RPMI8226 (cell line): ENCODE measurements around the gene METTL24.
"Not testable (repeated sequence)": the region's sequence is repeated elsewhere in the genome, so short reads cannot be mapped to it uniquely, and the experiment has no call there.

Source experiments
- DNase-seq: peaks from one replicate; pipeline ENCODE4 v3.0.0-alpha.2; 2015

Gene METTL24

DNA sequence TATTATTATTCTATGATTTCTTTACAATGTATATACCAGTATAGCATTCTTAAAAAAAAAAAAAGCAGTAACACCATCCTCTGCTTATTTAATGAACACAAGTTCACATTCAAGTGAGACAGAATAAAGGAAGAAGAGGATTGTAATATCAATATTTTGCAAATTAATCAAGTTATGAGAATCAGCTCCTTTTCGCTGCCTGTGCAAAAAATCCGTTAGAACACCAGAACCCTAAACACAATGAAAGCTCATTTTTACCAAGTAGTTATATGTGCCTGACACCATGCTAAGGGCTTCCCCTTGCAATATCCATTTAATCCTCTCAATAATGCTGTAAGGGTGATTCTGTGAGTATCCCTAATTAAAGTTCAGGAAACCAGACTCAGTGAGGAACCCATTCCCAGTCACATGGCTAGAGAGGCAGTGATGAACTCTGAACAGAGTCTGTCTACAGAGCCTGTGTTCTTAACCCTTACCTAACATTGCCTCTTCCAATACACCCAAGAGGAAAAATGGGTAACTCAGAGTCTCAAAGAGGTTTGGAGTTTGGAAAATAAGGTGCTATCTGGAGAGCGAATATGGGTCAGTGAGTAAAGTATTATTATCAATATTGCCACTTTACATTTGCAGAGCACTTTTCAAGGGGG is 111.1 kb downstream of the METTL24 start:
- DNase-seq = no peak

- no peak for DNase-seq
Observed at GRCh38 chr6:110246378-110246777, 111.8 kb downstream of the METTL24 start.

GRCh38 chr6:110244621-110245020 is 113.5 kb downstream of the METTL24 start:
- not testable (repeated sequence) for DNase-seq

- no peak for DNase-seq
Observed at GRCh38 chr6:110239526-110240274, 118.4 kb downstream of the METTL24 start.

DNA sequence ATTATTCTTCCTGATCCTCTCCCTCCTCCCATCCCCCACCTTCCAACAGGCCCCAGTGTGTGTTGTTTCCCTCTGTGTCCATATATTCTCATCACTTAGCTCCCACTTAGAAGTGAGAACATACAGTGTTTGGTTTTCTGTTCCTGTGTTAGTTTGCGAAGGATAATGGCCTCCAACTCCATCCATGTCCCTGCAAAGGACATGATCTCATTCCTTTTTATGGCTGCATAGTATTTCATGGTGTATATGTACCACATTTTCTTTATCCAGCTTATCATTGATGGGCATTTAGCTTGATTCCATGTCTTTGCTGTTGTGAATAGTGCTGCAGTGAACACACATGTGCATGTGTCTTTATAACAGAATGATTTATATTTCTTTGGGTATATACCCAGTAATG is 122.1 kb downstream of the METTL24 start:
- not testable (repeated sequence) for DNase-seq

DNA sequence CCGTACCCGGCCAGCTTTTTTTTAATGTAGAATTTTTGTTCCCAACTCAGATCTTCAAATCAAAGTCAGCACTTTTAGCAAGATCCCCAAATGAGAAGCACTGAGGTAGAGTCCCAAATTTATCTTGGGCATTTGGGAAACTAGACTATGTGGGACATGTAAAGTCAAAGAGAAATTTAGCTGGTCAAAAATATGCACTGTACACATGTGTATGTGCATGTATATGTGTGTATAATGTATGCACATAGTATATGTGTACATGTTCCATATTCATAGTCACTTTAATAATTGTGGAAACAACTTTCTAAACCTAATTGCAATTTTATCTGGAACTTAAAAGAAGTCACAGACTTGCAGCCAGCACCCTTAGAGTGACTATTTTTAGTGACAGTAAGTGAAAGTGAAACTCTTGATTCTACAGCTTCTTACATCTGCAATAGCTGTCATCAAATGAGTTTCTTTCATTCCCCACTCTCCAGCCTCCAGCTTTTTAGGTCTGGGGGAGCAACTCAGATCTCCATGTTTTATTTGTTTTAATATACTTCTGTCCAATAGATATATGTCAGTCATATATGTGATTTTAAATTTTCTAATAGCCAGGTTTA is 124.3 kb downstream of the METTL24 start:
- peak; percentile 26 for DNase-seq

DNA sequence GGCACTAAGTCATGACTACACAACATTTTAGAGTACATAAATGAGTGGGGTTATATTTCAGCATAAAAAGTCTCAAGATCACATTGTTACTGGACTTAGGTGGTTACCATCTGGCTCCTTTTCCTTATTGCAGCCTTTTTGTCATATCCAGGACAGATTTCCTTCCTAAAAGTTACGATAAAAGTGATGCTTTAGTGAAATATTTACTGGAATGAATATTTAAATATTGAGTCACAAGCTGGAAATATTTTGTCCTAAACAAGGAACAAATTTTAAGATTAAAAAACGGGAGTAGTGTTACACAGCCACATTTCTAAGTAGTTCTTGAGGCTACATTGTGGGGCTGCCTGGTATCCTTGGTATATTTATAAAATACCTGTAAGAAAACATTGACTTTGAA is 125.7 kb downstream of the METTL24 start:
- no peak for DNase-seq

DNA sequence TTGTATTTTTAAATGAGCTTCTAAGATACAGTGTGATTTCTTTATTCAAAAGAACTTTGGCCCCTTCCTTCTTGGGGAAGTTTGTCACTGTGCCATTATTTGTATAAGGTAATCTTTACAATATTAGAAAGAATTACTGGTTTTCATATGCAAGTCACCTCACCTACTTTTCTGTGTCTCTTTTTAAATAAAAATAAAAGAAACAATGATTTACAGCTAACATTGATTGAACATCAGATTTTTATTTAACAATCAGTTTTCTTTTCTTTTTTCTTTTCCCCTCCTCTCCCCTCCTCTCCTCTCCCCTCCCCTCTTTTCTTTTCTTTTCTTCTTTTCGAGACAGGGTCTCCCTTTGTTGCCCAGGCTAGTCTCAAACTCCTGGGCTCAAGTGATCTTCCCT is 131.9 kb downstream of the METTL24 start:
- no peak for DNase-seq

GRCh38 chr6:110221738-110222137 is 136.4 kb downstream of the METTL24 start:
- DNase-seq = no peak

DNA sequence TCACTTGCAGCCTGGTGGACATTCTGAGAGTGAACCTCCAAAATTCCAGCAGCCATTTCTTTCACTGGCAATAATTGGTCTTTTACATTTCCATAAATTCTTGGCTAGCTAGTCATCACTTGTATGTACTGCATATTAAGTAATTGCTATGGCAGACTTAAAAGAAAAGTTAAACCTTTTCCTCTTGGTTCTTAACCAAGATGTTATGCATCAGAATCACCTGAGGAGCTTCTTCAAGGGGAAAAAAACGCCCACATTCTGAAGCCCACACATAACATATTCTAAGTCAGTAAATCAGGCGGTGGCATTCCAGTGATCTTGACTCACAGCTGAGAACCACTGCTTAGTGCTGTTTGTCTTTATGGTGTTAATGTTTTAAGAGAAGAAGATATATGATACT is 140.9 kb downstream of the METTL24 start:
- DNase-seq = no peak

DNA sequence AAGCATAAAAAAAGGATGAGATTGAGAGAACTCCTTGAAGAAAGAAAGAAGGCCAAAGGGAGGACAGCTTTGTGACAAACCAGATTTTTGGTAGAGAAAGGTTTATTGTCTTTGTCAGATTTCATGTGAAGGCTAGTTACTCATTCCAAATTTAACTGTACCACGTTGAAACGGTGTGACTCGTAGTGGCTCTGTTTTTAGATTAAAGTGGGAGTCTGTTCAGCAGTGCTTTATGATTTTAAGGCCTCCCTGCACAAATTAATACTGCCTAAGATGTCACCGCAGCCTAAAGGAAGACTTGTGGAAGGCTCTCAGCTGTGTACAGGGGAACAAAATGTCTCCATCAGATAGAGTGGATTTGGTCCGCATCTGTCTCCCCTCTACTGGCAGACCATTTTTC is 142.0 kb downstream of the METTL24 start:
- DNase-seq = no peak

DNA sequence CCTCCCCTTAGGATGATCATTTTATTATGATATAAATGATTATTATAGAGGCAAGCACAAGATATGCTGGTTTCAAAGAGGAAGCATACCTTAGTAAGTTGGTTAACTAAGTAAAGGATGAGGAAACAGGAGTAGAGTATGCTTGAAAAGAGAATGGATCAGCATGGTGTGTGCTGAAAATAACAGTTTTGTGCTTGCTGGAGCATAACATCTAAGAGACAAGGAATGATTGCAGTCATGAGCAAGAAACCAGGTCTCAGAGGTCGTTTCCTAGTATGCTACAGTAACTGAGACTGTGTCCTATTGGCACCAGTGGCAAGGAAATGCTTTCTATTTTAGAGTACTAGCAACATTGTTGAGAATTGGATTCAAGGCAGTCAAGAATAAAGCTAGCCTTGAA is 143.8 kb downstream of the METTL24 start:
- no peak for DNase-seq

DNA sequence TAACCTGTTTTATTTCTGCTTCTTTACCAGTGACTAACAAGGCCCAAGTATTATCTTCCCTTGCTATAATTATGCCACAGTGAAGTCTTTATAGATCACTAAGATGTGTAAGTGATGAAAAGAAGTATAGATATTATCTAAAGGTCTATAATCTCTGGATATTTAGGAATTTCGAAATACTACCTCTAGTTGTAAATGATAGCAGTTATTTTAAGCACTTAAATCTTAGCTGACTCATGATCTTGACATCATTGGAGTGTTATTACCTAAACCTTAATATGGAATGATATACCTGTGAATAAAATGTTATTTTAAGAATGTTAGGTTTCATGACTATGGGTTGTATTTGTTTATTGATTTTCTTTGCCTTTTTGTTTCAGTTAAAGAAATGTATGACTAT is 146.4 kb downstream of the METTL24 start:
- DNase-seq = no peak

- DNase-seq = no peak
Observed at GRCh38 chr6:110207652-110208051, 150.5 kb downstream of the METTL24 start.

DNA sequence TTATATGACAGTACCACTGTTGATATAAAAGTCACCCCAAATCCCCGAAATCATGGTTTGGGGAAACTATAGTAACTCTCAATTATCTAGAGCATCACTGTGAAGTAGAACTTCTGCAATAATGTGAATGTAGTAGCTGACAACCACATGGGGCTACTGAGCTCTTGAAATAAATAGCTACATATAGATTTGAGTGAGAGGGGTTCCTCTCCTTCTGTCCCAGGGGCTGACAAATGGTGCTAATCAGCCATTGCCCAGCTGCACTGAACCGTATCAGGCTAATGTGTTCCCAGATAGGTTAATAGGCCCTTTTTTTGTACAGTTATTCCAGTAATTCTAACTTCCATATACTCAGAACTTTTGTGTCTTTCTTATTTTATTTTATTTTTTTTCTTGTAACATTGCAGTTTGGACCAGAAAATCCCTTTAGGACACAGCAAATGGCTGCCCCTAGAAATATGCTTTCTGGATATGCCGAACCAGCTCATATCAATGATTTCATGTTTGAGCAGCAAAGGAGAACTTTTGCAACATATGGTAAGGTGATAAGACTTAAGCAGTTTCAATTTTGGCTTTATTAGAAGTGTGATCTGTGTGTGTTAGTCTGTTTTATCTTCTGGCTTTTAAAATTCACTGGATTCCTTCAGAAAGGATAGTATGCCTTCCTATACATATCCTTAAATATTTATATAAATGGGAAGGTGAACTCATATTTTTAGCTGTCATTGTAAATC is 156.8 kb downstream of the METTL24 start:
- no peak for DNase-seq

DNA sequence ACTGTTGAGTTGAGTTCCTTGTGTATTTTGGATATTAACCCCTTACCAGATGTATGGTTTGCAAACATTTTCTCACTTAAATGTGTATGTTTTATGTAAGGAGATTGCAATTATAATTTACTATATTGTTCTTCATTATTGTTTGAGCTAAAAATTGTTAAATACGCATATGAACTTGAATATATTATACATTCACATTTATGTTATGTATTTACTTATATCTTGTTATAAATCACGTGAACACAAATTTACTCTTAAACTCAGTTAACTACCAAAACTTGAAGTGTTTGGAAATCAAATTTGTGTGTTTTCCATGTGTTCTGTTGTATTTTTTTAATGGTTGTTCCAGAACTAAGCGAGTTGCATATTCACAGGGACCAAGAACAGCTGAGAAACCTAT is 159.6 kb downstream of the METTL24 start:
- no peak for DNase-seq

DNA sequence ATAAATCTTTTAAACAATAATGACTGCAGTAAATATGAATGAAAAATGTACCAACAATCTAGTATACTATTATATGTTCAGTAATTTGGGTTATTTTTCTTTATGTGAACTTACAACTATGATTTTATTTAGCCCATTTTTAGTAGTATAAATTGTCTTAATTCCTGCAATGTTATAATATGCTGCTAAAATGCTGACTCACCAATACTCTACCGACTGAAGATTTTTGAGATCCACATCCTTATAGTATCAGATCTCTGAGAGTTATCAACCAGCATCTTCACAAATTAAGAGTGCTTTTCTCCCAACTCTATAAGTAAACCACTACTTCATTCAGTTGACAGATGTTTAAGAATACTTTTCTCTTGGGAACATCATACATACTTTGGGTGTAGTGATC is 161.3 kb downstream of the METTL24 start:
- no peak for DNase-seq

- no peak for DNase-seq
Observed at GRCh38 chr6:110195639-110196038, 162.5 kb downstream of the METTL24 start.
